ENCODE data around the gene BTG4. TPM values are rescaled to one million over a fixed set of nuclear protein-coding genes. Genes with fewer than 3 reads are reported as not detected.

Gene BTG4
- total and polyA plus RNA-seq, 2 donors (not counting 3 experiments of a cell fraction or from before 2014, with no cell fraction given), result not detected

GRCh38 chr11:111522426-111522825 lies 10.2 kb upstream of the BTG4 start:
- Histone ChIP-seq H3K79me2 (ENCODE audit: control insufficient read depth, insufficient read depth, low read length) (no peaks in the 10 kb centered on the region), H3K9me3 (replicated peaks; ENCODE audit: control insufficient read depth, insufficient read depth, low read length) (no peaks in the 10 kb centered on the region), H3K9me1 (replicated peaks; ENCODE audit: control insufficient read depth, extremely low read depth, insufficient read depth, low read length) (no peaks in the 10 kb centered on the region), H4K20me1 (replicated peaks; ENCODE audit: control insufficient read depth, extremely low read depth, insufficient read depth, low read length) (no peaks in the 10 kb centered on the region), H3K9ac (replicated peaks; ENCODE audit: extremely low read depth, insufficient read depth, low read length) (no peak overlapping the region), H3K4me1 (ENCODE audit: control insufficient read depth, extremely low read depth, insufficient read depth, low read length) (no peaks in the 10 kb centered on the region), H3K4me3 (replicated peaks in 1 of 3; ENCODE audit: insufficient read depth in 1 of 3, low read depth in 1 of 3, low read length in 3 of 3) (no peak overlapping the region), H3K27ac (ENCODE audit: insufficient read depth, low read depth, low read length) (no peak overlapping the region), H3K4me2 (ENCODE audit: insufficient read depth, low read length) (no peak overlapping the region), H2AFZ (ENCODE audit: low read depth, low read length) (no peak overlapping the region), H3K27me3 (ENCODE audit: control insufficient read depth in 2 of 2, insufficient read depth in 2 of 2, low read length in 2 of 2) (peaks cover 2 to 11% of the 10 kb centered on the region in 2 experiments), H3K36me3 (ENCODE audit: control insufficient read depth in 2 of 2, extremely low read depth in 1 of 2, insufficient read depth in 2 of 2, low read length in 2 of 2) (no peaks in the 10 kb centered on the region)
- ChIA-PET CTCF (no interaction called here), POLR2A (no interaction called here)
- intact Hi-C loops (cut with micrococcal nuclease) (no loop called here), dilution Hi-C loops (cut with MboI; ENCODE audit: extremely low pct_ligation_motif_present, low sequenced_read_pairs) (no loop called here)
- no peak for TF ChIP-seq JUN (IDR thresholded peaks at IDR 0.05; ENCODE audit: borderline replicate concordance, insufficient read depth, insufficient read length, low read depth)
- TF ChIP-seq, protein P1, sequence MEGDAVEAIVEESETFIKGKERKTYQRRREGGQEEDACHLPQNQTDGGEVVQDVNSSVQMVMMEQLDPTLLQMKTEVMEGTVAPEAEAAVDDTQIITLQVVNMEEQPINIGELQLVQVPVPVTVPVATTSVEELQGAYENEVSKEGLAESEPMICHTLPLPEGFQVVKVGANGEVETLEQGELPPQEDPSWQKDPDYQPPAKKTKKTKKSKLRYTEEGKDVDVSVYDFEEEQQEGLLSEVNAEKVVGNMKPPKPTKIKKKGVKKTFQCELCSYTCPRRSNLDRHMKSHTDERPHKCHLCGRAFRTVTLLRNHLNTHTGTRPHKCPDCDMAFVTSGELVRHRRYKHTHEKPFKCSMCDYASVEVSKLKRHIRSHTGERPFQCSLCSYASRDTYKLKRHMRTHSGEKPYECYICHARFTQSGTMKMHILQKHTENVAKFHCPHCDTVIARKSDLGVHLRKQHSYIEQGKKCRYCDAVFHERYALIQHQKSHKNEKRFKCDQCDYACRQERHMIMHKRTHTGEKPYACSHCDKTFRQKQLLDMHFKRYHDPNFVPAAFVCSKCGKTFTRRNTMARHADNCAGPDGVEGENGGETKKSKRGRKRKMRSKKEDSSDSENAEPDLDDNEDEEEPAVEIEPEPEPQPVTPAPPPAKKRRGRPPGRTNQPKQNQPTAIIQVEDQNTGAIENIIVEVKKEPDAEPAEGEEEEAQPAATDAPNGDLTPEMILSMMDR (IDR thresholded peaks at IDR 0.05; ENCODE audit: extremely low read depth in 1 of 2, insufficient read depth in 1 of 2, low read depth in 1 of 2, low read length in 2 of 2), result no peak
- no peak for TF ChIP-seq EZH2 (IDR thresholded peaks at IDR 0.05; ENCODE audit: borderline replicate concordance, low read depth, low read length, severe bottlenecking)
- no peak for TF ChIP-seq MAX (IDR thresholded peaks at IDR 0.05; ENCODE audit: insufficient read depth, insufficient read length)
- TF ChIP-seq FOS (IDR thresholded peaks at IDR 0.05; ENCODE audit: borderline replicate concordance, insufficient read depth, low read length), result no peak
- TF ChIP-seq POLR2A (IDR thresholded peaks at IDR 0.05; ENCODE audit: low read depth, low read length), result no peak
- no peak for TF ChIP-seq GATA2 (IDR thresholded peaks at IDR 0.05; ENCODE audit: insufficient read depth, insufficient read length, low read depth, low read length)
- BruUV-seq (replicated peaks), result no TSS peak
- no peak for DNase-seq (ENCODE audit: low read depth, low spot score)
- FAIRE-seq, result no peak
